HCT116 (cell line): ENCODE results near the gene CDK2. TPM values are rescaled to one million over a fixed set of nuclear protein-coding genes. Genes with fewer than 3 reads are reported as not detected.

Source experiments
- ATAC-seq: fragments of 200-7000 bp; cut with Tn5 transposase; 2 replicates; pipeline ENCODE4 v1.9.1; 2020; ENCODE audit warnings: mild to moderate bottlenecking, moderate library complexity
- BruUV-seq: library from RNA; stranded (reverse); fragments of 400-500 nt; replicated peaks from 2 replicates; lab custom pipeline; 2021; lab: Mats Ljungman, UMichigan
- CTCF ChIA-PET: fragments of 300-600 bp; sonication (Branson Sonifier 250); formaldehyde crosslinking; loops from one replicate; lab custom pipeline; 2021; ENCODE audit warnings: antibody characterized with exemption; lab: Charles Lee
- POLR2A ChIA-PET: fragments of 300-600, 350-600 bp; sonication (Branson Sonifier 250); formaldehyde crosslinking; loops from one replicate; lab custom pipeline; 2021; ENCODE audit warnings: antibody characterized with exemption; lab: Charles Lee
- RAD21 ChIA-PET, 2 experiments: fragments of 300-600 bp; sonication (Branson Sonifier 250); formaldehyde crosslinking; loops; one replicate each; lab custom pipeline; 2023; ENCODE audit warnings: low total read pairs in 2 of 2; ENCODE audit not compliant: uncharacterized antibody in 2 of 2, unreplicated experiment in 2 of 2, low non-redundant PET in 1 of 2; lab: Charles Lee
- DNase-seq: peaks from one replicate; pipeline ENCODE4 v3.0.0-alpha.2; 2010; ENCODE audit warnings: low read depth, low spot score
- H2AFZ ChIP-seq: fragments of 200-600 bp; shearing (Covaris generic), sonication (generic); 2 replicates; pipeline ENCODE4 v1.6.1; 2017; ENCODE audit warnings: low read depth, mixed run types, mixed read lengths, antibody characterized with exemption, low read length; ENCODE audit not compliant: poor library complexity, severe bottlenecking
- H3K27ac ChIP-seq: 2 replicates; pipeline ENCODE4 v1.5.1; 2012; ENCODE audit warnings: low read depth, low read length
- H3K27me3 ChIP-seq: fragments of 200-600 bp; sonication (generic); 2 replicates; pipeline ENCODE4 v1.6.1; 2016; ENCODE audit warnings: mixed run types, low read length, mixed read lengths; ENCODE audit not compliant: insufficient read depth
- H3K36me3 ChIP-seq, 2 experiments: fragments of 200-500 bp in 1 of 2; fragments of 200-600 bp in 1 of 2; sonication (Bioruptor generic) in 1 of 2; sonication (generic) in 1 of 2; 2 replicates each; pipeline versions ENCODE4 v1.5.1 to v1.6.1; 2014 to 2016; ENCODE audit warnings: low read length in 2 of 2, inconsistent platforms in 1 of 2, mixed read lengths in 1 of 2, mixed run types in 1 of 2; ENCODE audit not compliant: insufficient read depth in 2 of 2, control insufficient read depth in 1 of 2
- H3K4me1 ChIP-seq, 2 experiments: fragments of 200-600 bp in 1 of 2; sonication (generic) in 1 of 2; 2 replicates each; pipeline versions ENCODE4 v1.5.1 to v1.6.1; 2012 to 2017; ENCODE audit warnings: low read length in 2 of 2, inconsistent platforms in 1 of 2, mild to moderate bottlenecking in 1 of 2, mixed read lengths in 1 of 2, mixed run types in 1 of 2, moderate library complexity in 1 of 2; ENCODE audit not compliant: insufficient read depth in 2 of 2, control insufficient read depth in 1 of 2
- H3K4me2 ChIP-seq: fragments of 200-600 bp; sonication (generic); 2 replicates; pipeline ENCODE4 v1.6.1; 2017; ENCODE audit warnings: mixed run types, low read length, mixed read lengths
- H3K4me3 ChIP-seq, 2 experiments: fragments of 200-600 bp in 1 of 2; sonication (generic) in 1 of 2; replicated peaks in 1 of 2; 2 replicates each; pipeline ENCODE4 v1.5.1; 2011 to 2016; ENCODE audit warnings: low read length in 2 of 2, control low read depth in 1 of 2, low read depth in 1 of 2, mild to moderate bottlenecking in 1 of 2, mixed read lengths in 1 of 2, mixed run types in 1 of 2
- H3K79me2 ChIP-seq: fragments of 200-600 bp; sonication (generic); 2 replicates; pipeline ENCODE4 v1.6.1; 2017; ENCODE audit warnings: mild to moderate bottlenecking, mixed run types, low read length, moderate library complexity, mixed read lengths; ENCODE audit not compliant: insufficient read depth
- H3K9ac ChIP-seq: fragments of 200-600 bp; sonication (generic); 2 replicates; pipeline ENCODE4 v1.6.1; 2016; ENCODE audit warnings: low read length, mixed read lengths
- H3K9me2 ChIP-seq: fragments of 200-600 bp; sonication (generic), shearing (Covaris generic); 2 replicates; pipeline ENCODE4 v1.6.1; 2017; ENCODE audit warnings: mixed run types, mild to moderate bottlenecking, moderate library complexity; ENCODE audit not compliant: insufficient read depth
- H3K9me3 ChIP-seq, 2 experiments: fragments of 200-500 bp in 1 of 2; fragments of 200-600 bp in 1 of 2; sonication (Bioruptor generic) in 1 of 2; sonication (generic) in 1 of 2; 2 replicates each; pipeline ENCODE4 v1.6.1; 2014 to 2017; ENCODE audit warnings: low read length in 2 of 2, mixed read lengths in 2 of 2, inconsistent platforms in 1 of 2, low read depth in 1 of 2, mild to moderate bottlenecking in 1 of 2, mixed run types in 1 of 2, moderate library complexity in 1 of 2; ENCODE audit not compliant: control insufficient read depth in 1 of 2, insufficient read depth in 1 of 2
- H4K20me1 ChIP-seq: fragments of 200-600 bp; sonication (generic), shearing (Covaris generic); 2 replicates; pipeline ENCODE4 v1.6.1; 2017; ENCODE audit warnings: mixed run types, mild to moderate bottlenecking, moderate library complexity; ENCODE audit not compliant: insufficient read depth
- CBX3 ChIP-seq: IDR thresholded peaks from 2 replicates; pipeline ENCODE4 v1.6.1; 2012; ENCODE audit warnings: low read depth
- CEBPB ChIP-seq: IDR thresholded peaks from 2 replicates; pipeline ENCODE4 v1.6.1; 2012; ENCODE audit warnings: low read depth
- EGR1 ChIP-seq: IDR thresholded peaks from 2 replicates; pipeline ENCODE4 v1.6.1; 2012; ENCODE audit warnings: low read depth
- ELF1 ChIP-seq: IDR thresholded peaks from 2 replicates; pipeline ENCODE4 v1.6.1; 2012; ENCODE audit warnings: low read depth, borderline replicate concordance
- FOSL1 ChIP-seq: IDR thresholded peaks from 2 replicates; pipeline ENCODE4 v1.6.1; 2012; ENCODE audit warnings: low read depth
- JUND ChIP-seq: IDR thresholded peaks from 2 replicates; pipeline ENCODE4 v1.6.1; 2012
- POLR2AphosphoS5 ChIP-seq: IDR thresholded peaks from 2 replicates; pipeline ENCODE4 v1.6.1; 2011; ENCODE audit warnings: mild to moderate bottlenecking, low read depth, low read length, moderate library complexity
- RAD21 ChIP-seq: IDR thresholded peaks from 2 replicates; pipeline ENCODE4 v1.6.1; 2012; ENCODE audit warnings: low read depth, mild to moderate bottlenecking
- SRF ChIP-seq: IDR thresholded peaks from 2 replicates; pipeline ENCODE4 v1.6.1; 2012; ENCODE audit warnings: low read depth
- ZBTB33 ChIP-seq: IDR thresholded peaks from 2 replicates; pipeline ENCODE4 v1.6.1; 2011; ENCODE audit warnings: mild to moderate bottlenecking, low read length, moderate library complexity; ENCODE audit not compliant: insufficient replicate concordance; ENCODE audit errors: extremely low read depth
- ZFX ChIP-seq: fragments of 450-650 bp; IDR thresholded peaks from 2 replicates; pipeline ENCODE4 v1.6.1; 2017
- intact Hi-C: fragments of 100-400 bp; cut with micrococcal nuclease; formaldehyde crosslinking; loops from 2 replicates; pipeline ENCODE4 v1.10.0; 2022
- total RNA-seq: library from RNA; stranded (reverse); gene quantifications from one replicate; pipeline ENCODE4 v1.2.1, GENCODE V29; 2021; ENCODE audit not compliant: unreplicated experiment

The CDK2 gene
- total RNA-seq, 1 experiment from 2014 or later = 90.9 TPM

GRCh38 chr12:56021889-56022497 is 55.4 kb downstream of the CDK2 start:
- Histone ChIP-seq H4K20me1 (no peaks in the 10 kb centered on the region), H3K4me3 (no peak overlapping the region), H3K27me3 (no peaks in the 10 kb centered on the region), H3K4me1 (no peaks in the 10 kb centered on the region), H3K9ac (no peak overlapping the region), H2AFZ (no peak overlapping the region), H3K9me2 (no peaks in the 10 kb centered on the region), H3K4me2 (no peak overlapping the region), H3K79me2 (no peaks in the 10 kb centered on the region), H3K27ac (no peak overlapping the region), H3K36me3 (no peaks in the 10 kb centered on the region), H3K9me3 (no peaks in the 10 kb centered on the region)
- no peak for ATAC-seq
- POLR2A ChIA-PET = interaction anchor here (0.8 kb wide), 1 partner anchor 118 kb away, joined by 6 read pairs; no protein-coding TSS in a partner anchor
- intact Hi-C loops = no loop called here
- no peak for DNase-seq
- RAD21 ChIA-PET = no interaction called here
- no TSS peak for BruUV-seq
- CTCF ChIA-PET = no interaction called here
- no peak for TF ChIP-seq EGR1
- no peak for TF ChIP-seq SRF
- no peak for TF ChIP-seq JUND
- no peak for TF ChIP-seq RAD21
- TF ChIP-seq CBX3 = no peak
- no peak for TF ChIP-seq ZFX
- TF ChIP-seq FOSL1 = no peak
- TF ChIP-seq ZBTB33 = no peak
- TF ChIP-seq CEBPB = no peak
- no peak for TF ChIP-seq POLR2AphosphoS5
- TF ChIP-seq ELF1 = no peak

Other genes starting within 250 kb of the CDK2 start
- gene RDH5, start 246.4 kb upstream of the CDK2 start, total RNA-seq = 6.2 TPM
- 355 TPM for gene CD63, start 237.8 kb upstream of the CDK2 start, total RNA-seq
- gene GDF11, start 223.7 kb upstream of the CDK2 start, total RNA-seq = 5.3 TPM
- gene SARNP, start 149.1 kb upstream of the CDK2 start, total RNA-seq = 82.4 TPM
- gene ORMDL2, start 148.8 kb upstream of the CDK2 start, total RNA-seq = 25.5 TPM
- 39.2 TPM for gene DNAJC14, start 137.2 kb upstream of the CDK2 start, total RNA-seq
- gene MMP19, start 123.9 kb upstream of the CDK2 start, total RNA-seq = 2.3 TPM
- 24.8 TPM for gene PYM1, start 38.9 kb upstream of the CDK2 start, total RNA-seq
- gene DGKA, start 35.7 kb upstream of the CDK2 start, total RNA-seq = 58.3 TPM
- 5.8 TPM for gene PMEL, start 788 bp upstream of the CDK2 start, total RNA-seq
- gene RAB5B, start 7.2 kb downstream of the CDK2 start, total RNA-seq = 44.5 TPM
- 18.0 TPM for gene SUOX, start 30.4 kb downstream of the CDK2 start, total RNA-seq
- 8.5 TPM for gene IKZF4, start 54.2 kb downstream of the CDK2 start, total RNA-seq
- 70.2 TPM for gene RPS26, start 75.1 kb downstream of the CDK2 start, total RNA-seq
- gene ERBB3, start 113.3 kb downstream of the CDK2 start, total RNA-seq = 39.7 TPM
- 302 TPM for gene PA2G4, start 137.7 kb downstream of the CDK2 start, total RNA-seq
- 4,327 TPM for gene RPL41, start 149.8 kb downstream of the CDK2 start, total RNA-seq
- 8.7 TPM for gene ZC3H10, start 151.4 kb downstream of the CDK2 start, total RNA-seq
- 80.9 TPM for gene ESYT1, start 161.4 kb downstream of the CDK2 start, total RNA-seq
- 94.3 TPM for gene MYL6B, start 185.8 kb downstream of the CDK2 start, total RNA-seq
- gene MYL6, start 191.5 kb downstream of the CDK2 start, total RNA-seq = 554 TPM
- gene SMARCC2, start 222.7 kb downstream of the CDK2 start, total RNA-seq = 99.7 TPM